ENCODE results near the gene KCNE1.

The KCNE1 gene

DNA sequence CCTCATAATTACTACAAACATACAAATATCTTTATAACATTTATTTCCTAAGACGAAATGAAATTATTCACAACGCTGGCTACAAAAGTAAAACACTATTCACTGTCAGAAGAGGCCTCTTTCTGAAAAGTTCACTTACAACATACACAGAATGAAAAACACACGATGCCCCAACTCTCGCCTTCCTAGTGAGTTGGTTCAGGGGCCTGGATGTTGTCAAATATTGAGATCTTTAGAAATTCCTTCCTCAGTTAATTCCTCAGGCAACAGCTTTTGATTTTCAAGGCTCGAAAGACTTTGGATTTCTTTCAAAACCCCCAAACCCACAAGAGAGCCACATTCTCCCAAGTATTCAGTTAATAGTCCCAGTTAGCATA lies 14.2 kb upstream of the KCNE1 start:
- H3K4me3 ChIP-seq (ENCODE audit: low read length), result peak overlapping the region; percentile 56

DNA sequence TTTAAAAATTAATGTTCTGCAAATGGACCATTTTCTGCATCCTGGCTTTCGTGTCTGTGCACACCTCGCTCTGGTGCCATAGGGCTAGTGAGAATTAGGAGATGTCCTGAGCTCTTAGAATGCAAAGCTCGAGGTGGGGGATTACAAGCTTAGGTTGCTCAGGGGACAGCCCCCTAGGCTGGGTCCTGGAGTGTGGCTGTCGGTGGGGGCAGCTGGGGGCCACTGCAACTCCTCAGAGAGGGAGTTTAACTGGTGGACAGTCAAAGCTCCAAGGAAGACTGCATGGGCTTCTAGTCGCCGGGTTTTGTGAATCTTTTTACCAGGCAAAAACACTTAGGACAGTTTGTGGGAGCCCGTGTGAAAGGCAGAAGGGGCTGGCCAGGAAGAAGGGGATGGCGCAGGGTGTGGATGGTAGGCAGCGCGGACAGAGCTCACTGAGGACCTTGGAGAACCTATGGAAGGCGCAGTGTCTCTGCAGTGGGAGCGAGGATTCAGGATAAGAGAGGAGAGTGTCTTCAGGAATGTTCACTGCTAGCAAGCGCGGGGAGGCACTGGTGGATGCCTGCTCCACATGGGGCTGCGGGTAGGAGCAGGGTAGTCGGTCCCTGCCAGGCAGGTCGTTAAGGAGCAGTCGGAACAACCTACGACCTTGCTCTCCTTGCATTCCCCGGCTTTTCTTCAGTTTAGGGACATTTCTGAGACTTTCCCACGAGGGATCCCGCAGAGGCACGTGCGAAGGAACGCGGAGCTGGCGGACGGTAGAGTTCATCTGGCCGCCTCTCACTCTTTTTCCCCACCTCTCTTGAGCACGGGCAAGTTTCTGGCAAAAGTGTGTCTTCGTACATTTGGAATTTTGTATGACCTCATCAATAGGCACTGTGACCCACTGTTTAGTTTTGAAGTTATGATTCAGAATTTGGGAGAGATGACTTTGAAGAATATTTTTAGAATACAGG lies 12.9 kb upstream of the KCNE1 start:
- TF ChIP-seq, protein P1, sequence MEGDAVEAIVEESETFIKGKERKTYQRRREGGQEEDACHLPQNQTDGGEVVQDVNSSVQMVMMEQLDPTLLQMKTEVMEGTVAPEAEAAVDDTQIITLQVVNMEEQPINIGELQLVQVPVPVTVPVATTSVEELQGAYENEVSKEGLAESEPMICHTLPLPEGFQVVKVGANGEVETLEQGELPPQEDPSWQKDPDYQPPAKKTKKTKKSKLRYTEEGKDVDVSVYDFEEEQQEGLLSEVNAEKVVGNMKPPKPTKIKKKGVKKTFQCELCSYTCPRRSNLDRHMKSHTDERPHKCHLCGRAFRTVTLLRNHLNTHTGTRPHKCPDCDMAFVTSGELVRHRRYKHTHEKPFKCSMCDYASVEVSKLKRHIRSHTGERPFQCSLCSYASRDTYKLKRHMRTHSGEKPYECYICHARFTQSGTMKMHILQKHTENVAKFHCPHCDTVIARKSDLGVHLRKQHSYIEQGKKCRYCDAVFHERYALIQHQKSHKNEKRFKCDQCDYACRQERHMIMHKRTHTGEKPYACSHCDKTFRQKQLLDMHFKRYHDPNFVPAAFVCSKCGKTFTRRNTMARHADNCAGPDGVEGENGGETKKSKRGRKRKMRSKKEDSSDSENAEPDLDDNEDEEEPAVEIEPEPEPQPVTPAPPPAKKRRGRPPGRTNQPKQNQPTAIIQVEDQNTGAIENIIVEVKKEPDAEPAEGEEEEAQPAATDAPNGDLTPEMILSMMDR (conservative IDR thresholded peaks at IDR 0.05; ENCODE audit: low read length), result 0 out of 2 replicates have a peak, but pooled peaks have one; percentile 16
- peak; percentile 73 for DNase-seq (ENCODE audit: low read depth)
- H3K4me3 ChIP-seq (ENCODE audit: low read length), result peak overlapping the region; percentile 56

More for the DNA sequence above, 14.2 kb upstream of the KCNE1 start:
- TF ChIP-seq, protein P1 (conservative IDR thresholded peaks at IDR 0.05; ENCODE audit: low read length), result no peak
- DNase-seq (ENCODE audit: low read depth), result no peak

DNA sequence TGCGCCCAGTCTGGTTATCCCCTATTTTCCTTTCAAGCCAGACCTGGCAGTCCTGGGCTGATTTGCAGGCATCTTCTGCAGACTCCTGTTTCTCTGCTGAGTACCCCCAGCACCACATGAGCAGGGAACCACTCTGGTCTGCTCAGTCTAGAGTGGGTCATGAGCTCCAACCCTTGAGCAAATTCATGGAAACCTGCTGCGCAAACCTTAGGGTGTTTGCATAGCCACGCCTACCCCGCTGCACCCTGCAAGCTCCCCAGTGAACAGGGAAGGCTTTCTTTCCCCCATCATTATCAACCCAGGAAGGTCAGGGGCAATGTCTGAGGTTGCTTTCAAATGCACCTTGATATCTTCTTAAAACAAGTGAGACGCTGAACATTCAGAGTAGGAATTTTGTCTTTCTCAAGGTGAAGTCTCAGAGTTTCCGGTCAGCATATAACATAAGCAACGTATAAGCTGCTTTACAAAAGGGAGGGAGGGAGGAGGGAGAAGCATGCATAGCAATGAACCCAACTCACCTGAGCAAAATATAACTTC lies 11.1 kb upstream of the KCNE1 start:
- H3K4me3 ChIP-seq (ENCODE audit: low read length), result no peak overlapping the region
- DNase-seq (ENCODE audit: low read depth), result no peak
- TF ChIP-seq, protein P1 (conservative IDR thresholded peaks at IDR 0.05; ENCODE audit: low read length), result no peak

DNA sequence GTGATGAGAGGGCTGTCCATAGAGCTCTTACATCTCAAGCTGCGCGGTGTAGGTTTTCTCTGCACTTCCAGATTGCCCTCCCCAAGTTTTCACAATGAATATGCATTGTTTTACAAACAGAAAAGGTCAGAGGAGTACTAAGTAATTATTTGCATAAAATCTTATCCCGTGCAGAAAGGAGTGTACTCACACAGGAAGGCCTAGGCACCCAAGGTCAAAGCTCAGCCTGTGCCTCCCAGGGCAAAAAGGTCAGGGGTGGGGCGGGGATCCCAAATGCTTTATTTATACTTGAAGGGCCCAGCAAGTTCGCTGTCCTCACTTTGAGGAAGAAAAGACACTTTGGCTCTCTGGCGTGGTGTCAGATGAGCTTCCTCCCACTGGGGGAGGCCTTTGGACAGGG lies 10.3 kb upstream of the KCNE1 start:
- no peak for DNase-seq (ENCODE audit: low read depth)
- no peak overlapping the region for H3K4me3 ChIP-seq (ENCODE audit: low read length)
- TF ChIP-seq, protein P1 (conservative IDR thresholded peaks at IDR 0.05; ENCODE audit: low read length), result no peak

DNA sequence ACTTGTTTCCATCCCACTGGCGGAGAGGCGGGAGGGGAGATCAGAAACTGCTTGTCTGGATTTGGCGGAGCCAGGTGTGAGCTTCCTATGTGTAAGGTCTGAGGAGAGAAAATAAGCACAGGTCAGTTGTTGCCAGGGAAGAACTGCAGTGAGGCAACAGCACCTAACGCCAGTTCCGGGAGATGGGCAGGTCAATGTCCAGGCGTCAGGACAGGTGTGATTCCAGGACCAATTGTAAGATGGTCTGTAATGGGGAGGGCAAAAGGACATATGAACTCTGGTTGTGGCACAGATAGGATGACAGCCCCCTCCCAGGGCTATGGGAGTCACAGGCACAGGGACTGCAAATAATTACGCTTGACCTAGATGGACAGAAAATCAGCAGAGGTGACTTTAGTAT lies 9.6 kb upstream of the KCNE1 start:
- no peak overlapping the region for H3K4me3 ChIP-seq (ENCODE audit: low read length)
- TF ChIP-seq, protein P1 (conservative IDR thresholded peaks at IDR 0.05; ENCODE audit: low read length), result no peak
- no peak for DNase-seq (ENCODE audit: low read depth)

DNA sequence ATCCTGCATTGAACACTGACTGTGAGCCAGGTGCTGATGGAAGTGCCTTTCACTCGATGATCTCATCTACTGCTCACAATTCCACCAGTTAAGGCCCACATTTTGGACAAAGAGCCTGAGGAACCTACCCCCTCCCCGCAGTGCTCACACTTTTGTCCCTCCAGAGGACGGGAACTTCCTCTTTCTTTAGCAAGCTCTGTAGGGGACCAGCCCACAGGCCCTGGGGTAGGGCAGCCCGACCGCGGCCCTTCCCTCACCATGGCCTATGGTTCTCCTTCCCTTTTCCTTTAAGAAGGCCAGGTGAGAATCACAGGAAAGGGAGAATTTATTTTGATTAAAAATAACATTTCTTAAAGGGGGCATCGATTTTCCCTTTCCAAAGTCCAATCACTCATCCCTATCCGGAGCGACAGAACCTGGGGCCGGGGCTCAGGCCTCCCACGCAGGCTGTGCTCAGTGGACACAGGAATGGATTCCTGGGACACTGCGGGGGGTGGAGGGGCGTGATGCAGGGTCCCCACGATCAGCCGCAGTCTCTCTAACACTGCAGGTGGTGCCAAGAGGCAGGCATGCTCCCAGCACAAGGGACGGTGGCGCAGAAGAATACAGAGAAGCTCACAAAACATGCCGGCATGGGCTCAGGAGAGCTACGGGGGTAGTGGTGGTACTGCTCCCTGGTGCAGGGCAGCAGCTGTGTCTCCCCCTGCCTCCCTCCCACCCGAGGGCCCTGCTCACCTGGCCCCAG lies 8.9 kb upstream of the KCNE1 start:
- no peak for DNase-seq (ENCODE audit: low read depth)
- TF ChIP-seq, protein P1 (conservative IDR thresholded peaks at IDR 0.05; ENCODE audit: low read length), result no peak
- H3K4me3 ChIP-seq (ENCODE audit: low read length), result no peak overlapping the region

Measured in AG10803 (cell line).